ENCODE results near the gene SMPDL3B. TPM values are rescaled to one million over a fixed set of nuclear protein-coding genes. Genes with fewer than 3 reads are reported as not detected.
A peak's percentile ranks its signal among the peaks of the same experiment; 100 is the strongest.

The SMPDL3B gene
- total RNA-seq, 1 donor from 2014 or later = not detected

GRCh38 chr1:27952147-27952546 is 17.3 kb downstream of the SMPDL3B start:
- Histone ChIP-seq H3K27ac (replicated peaks) (no peak overlapping the region), H3K4me3 (no peak overlapping the region), H3K9me3 (replicated peaks) (no peaks in the 10 kb centered on the region), H3K36me3 (no peaks in the 10 kb centered on the region), H3K27me3 (ENCODE audit: low read depth) (no peaks in the 10 kb centered on the region), H3K4me1 (peaks cover 5% of the 10 kb centered on the region)
- no peak for TF ChIP-seq CTCF (IDR thresholded peaks at IDR 0.05; ENCODE audit: borderline replicate concordance)
- DNase-seq = no peak
- intact Hi-C loops (cut with micrococcal nuclease) = no loop called here

- intact Hi-C loops (cut with micrococcal nuclease) = no loop called here
- Histone ChIP-seq H3K27ac (replicated peaks) (no peak overlapping the region), H3K4me1 (peaks cover 6% of the 10 kb centered on the region), H3K27me3 (ENCODE audit: low read depth) (no peaks in the 10 kb centered on the region), H3K9me3 (replicated peaks) (no peaks in the 10 kb centered on the region), H3K36me3 (no peaks in the 10 kb centered on the region), H3K4me3 (no peak overlapping the region)
- DNase-seq = no peak
- TF ChIP-seq CTCF (IDR thresholded peaks at IDR 0.05; ENCODE audit: borderline replicate concordance) = no peak
Measured at GRCh38 chr1:27954186-27954585, 19.4 kb downstream of the SMPDL3B start.

GRCh38 chr1:27955076-27955475 is 20.3 kb downstream of the SMPDL3B start:
- intact Hi-C loops (cut with micrococcal nuclease) = no loop called here

GRCh38 chr1:27956761-27957160 is 22.0 kb downstream of the SMPDL3B start:
- Histone ChIP-seq H3K4me1 (peaks cover 30% of the 10 kb centered on the region), H3K9me3 (replicated peaks) (no peaks in the 10 kb centered on the region), H3K36me3 (no peaks in the 10 kb centered on the region), H3K27ac (replicated peaks) (no peak overlapping the region), H3K4me3 (no peak overlapping the region), H3K27me3 (ENCODE audit: low read depth) (no peaks in the 10 kb centered on the region)
- intact Hi-C loops (cut with micrococcal nuclease) = no loop called here
- DNase-seq = no peak
- no peak for TF ChIP-seq CTCF (IDR thresholded peaks at IDR 0.05; ENCODE audit: borderline replicate concordance)

More at GRCh38 chr1:27955076-27955475, 20.3 kb downstream of the SMPDL3B start:
- no peaks in the 10 kb centered on the region for H3K27me3 ChIP-seq (ENCODE audit: low read depth)
- no peak for DNase-seq
- TF ChIP-seq CTCF (IDR thresholded peaks at IDR 0.05; ENCODE audit: borderline replicate concordance) = no peak
- H3K27ac ChIP-seq (replicated peaks) = no peak overlapping the region
- H3K4me3 ChIP-seq = no peak overlapping the region
- H3K9me3 ChIP-seq (replicated peaks) = no peaks in the 10 kb centered on the region
- H3K4me1 ChIP-seq = peaks cover 14% of the 10 kb centered on the region
- H3K36me3 ChIP-seq = no peaks in the 10 kb centered on the region

- Histone ChIP-seq H3K27me3 (ENCODE audit: low read depth) (no peaks in the 10 kb centered on the region), H3K36me3 (no peaks in the 10 kb centered on the region), H3K4me1 (peaks cover 30% of the 10 kb centered on the region), H3K4me3 (no peak overlapping the region), H3K27ac (replicated peaks) (no peak overlapping the region), H3K9me3 (replicated peaks) (no peaks in the 10 kb centered on the region)
- intact Hi-C loops (cut with micrococcal nuclease) = no loop called here
- TF ChIP-seq CTCF (IDR thresholded peaks at IDR 0.05; ENCODE audit: borderline replicate concordance) = no peak
- DNase-seq = no peak
Measured at GRCh38 chr1:27957655-27958054, 22.9 kb downstream of the SMPDL3B start.

GRCh38 chr1:27958513-27958912 is 23.7 kb downstream of the SMPDL3B start:
- DNase-seq = no peak
- intact Hi-C loops (cut with micrococcal nuclease) = no loop called here
- no peaks in the 10 kb centered on the region for H3K27me3 ChIP-seq (ENCODE audit: low read depth)
- peaks cover 5% of the 10 kb centered on the region for H3K36me3 ChIP-seq
- TF ChIP-seq CTCF (IDR thresholded peaks at IDR 0.05; ENCODE audit: borderline replicate concordance) = no peak
- H3K4me1 ChIP-seq = peaks cover 30% of the 10 kb centered on the region
- H3K4me3 ChIP-seq = peak overlapping the region; percentile 83
- H3K27ac ChIP-seq (replicated peaks) = peak overlapping the region; percentile 91
- H3K9me3 ChIP-seq (replicated peaks) = no peaks in the 10 kb centered on the region
